GM12892 (cell line): ENCODE results near the gene CEACAM16. TPM values are rescaled to one million over a fixed set of nuclear protein-coding genes. Genes with fewer than 3 reads are reported as not detected.

Experiments used
- DNase-seq: peaks from one replicate; pipeline ENCODE4 v3.0.0; 2011; ENCODE audit not compliant: insufficient read length
- FAIRE-seq: peaks from 2 replicates; lab custom pipeline; 2011; peaks lifted over from hg19 to GRCh38; lab: Jason Lieb, UNC
- POLR2A ChIP-seq: IDR thresholded peaks from 2 replicates; pipeline ENCODE4 v1.6.1; 2011; ENCODE audit warnings: low read depth, low read length, control low read depth
- POLR2AphosphoS5 ChIP-seq: IDR thresholded peaks from 2 replicates; pipeline ENCODE4 v1.6.1; 2011; ENCODE audit warnings: low read depth, low read length, control low read depth
- TAF1 ChIP-seq: IDR thresholded peaks from 2 replicates; pipeline ENCODE4 v1.6.1; 2011; ENCODE audit warnings: low read depth, mild to moderate bottlenecking, control low read depth, low read length, borderline replicate concordance
- polyA plus RNA-seq: library from polyadenylated mRNA; unstranded; fragments of >200 nt; gene quantifications from one replicate; pipeline ENCODE4 v1.2.1, GENCODE V29; 2012; ENCODE audit warnings: missing spikeins, inconsistent platforms; ENCODE audit not compliant: missing spikeins

The CEACAM16 gene
- not detected for polyA plus RNA-seq

DNA sequence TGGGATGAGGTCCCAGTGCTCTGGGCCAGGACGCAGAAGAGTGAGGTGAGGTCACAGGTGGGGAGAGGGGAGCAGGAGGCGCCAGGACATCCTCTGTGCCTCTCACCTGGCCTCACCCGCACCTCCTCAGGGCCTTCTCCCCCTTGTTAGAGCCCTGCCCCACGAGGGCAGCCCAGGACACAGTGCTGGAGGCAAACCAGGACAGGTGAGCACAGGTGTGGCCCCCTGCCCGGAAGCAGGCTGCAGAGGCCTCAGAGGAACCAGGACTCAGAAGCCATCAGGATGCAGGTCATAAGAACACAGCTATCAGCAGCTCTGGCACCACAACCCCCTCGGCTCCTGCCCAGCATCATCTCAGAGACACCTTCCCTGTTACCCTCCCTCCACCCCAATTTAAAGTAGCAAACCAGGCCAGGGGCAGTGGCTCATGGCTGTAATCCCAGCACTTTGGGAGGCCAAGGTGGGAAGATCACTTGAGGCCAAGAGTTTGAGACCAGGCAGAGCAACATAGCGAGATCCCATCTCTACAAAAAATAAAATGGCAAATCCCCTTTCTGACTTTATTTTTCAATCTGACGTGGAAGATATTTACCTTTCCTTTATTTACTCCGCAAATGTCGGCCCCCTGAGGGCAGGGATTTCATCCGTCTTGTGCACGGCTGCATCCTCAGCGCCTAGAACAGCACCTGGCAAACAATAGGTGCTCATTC, at the start of gene CEACAM16:
Gene CEACAM16 (plus strand): TSS at position 660 of the 710 bp plus-strand sequence. CDS start 2,306 bp downstream, outside the sequence.
- TF ChIP-seq TAF1 (no peak), POLR2AphosphoS5 (no peak), POLR2A (no peak)
- no peak for FAIRE-seq
- DNase-seq: no peak

GRCh38 chr19:44649578-44650145, 49.3 kb upstream of the CEACAM16 start:
- no peak for TF ChIP-seq TAF1
- TF ChIP-seq POLR2A: no peak
- no peak for TF ChIP-seq POLR2AphosphoS5
- FAIRE-seq (no peak), DNase-seq (no peak)

GRCh38 chr19:44653343-44653742, 45.6 kb upstream of the CEACAM16 start:
- FAIRE-seq (no peak), DNase-seq (no peak)
- TF ChIP-seq POLR2A: no peak
- no peak for TF ChIP-seq TAF1
- no peak for TF ChIP-seq POLR2AphosphoS5

DNA sequence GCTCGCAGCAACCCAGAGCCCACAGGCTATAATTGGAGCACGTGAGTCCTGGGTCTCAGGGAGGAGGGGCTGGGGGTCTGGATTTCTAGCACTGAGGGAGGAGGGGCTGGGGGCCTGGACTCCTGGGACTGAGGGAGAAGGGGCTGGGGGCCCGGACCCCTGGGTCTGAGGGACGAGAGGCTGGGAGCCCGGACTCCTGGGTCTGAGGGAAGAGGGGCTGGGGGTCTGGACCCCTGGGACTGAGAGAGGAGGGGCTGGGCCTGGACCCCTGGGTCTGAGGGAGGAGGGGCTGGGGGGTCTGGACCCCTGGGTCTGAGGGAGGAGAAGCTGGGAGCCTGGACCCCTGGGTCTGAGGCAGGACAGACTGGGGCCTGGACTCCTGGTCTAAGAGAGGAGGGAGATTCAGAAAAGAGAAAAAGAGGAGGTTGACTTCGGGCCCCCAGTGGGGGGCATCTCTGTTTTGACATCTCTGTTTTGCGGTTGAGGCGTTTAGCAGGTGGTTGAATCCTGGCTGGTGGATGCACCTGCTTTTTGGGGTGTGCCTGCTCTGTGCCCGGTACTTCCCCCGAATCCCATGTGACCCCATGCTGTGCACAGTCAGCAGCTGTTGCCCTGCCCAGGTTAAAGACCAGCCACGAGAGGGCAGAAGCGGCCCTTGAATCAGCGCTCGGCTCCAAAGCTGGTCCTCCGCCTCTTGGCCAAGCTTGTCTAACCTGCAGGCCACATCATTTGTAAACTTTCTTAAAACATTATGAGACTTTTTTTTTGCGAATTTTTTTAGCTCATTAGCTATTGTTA, 44.8 kb upstream of the CEACAM16 start:
- DNase-seq: peak; percentile 78
- TF ChIP-seq POLR2AphosphoS5: no peak
- TF ChIP-seq TAF1: no peak
- TF ChIP-seq POLR2A: no peak

GRCh38 chr19:44657211-44657921, 41.6 kb upstream of the CEACAM16 start:
- DNase-seq (peak; percentile 74), FAIRE-seq (peak; percentile 77)
- TF ChIP-seq POLR2A (no peak), POLR2AphosphoS5 (no peak), TAF1 (no peak)

More for the DNA sequence above, 44.8 kb upstream of the CEACAM16 start:
- FAIRE-seq: peak; percentile 88

GRCh38 chr19:44658069-44658733, 40.8 kb upstream of the CEACAM16 start:
- FAIRE-seq (no peak), DNase-seq (no peak)
- TF ChIP-seq POLR2AphosphoS5 (no peak), POLR2A (no peak), TAF1 (no peak)

DNA sequence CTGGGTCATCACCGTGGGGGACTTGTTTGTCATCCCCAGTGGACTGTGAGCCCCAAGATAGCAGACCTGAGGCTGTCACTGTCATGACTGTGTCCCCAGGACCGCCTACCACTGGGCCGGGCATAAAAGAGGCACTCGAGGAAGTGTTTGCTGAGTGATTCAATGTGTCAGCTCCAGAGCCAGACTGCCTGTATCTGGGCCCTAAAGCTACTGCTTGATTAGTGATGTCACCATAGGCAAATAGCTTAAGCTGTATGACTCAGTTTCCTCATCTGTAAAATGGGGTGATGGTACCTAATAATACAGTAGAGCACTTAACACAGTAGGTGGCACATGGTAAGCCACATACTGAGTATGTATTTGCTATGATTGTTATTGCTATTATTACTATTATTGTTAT, 38.9 kb upstream of the CEACAM16 start:
- DNase-seq (no peak), FAIRE-seq (no peak)
- TF ChIP-seq POLR2AphosphoS5: no peak
- no peak for TF ChIP-seq TAF1
- no peak for TF ChIP-seq POLR2A

GRCh38 chr19:44661205-44661604, 37.7 kb upstream of the CEACAM16 start:
- TF ChIP-seq TAF1 (no peak), POLR2AphosphoS5 (no peak), POLR2A (no peak)
- no peak for FAIRE-seq
- no peak for DNase-seq

DNA sequence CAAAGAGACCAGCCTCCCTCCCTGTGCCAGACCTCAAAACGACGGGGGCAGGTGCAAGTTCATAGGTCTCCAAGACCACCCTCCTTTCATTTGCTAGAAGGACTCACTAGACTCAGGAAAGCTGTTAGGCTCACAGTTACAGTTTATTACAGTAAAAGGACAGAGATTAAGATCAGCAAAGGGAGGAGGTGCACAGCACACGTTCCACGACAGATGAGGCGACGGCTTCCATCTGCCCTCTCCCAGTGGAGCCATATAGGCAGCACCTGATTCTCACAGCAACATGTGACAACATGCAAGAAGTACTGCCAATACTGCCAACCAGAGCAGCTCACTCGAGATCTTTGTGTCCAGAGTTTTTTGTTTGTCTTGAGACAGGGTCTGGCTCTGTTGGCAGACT, 37.0 kb upstream of the CEACAM16 start:
- no peak for FAIRE-seq
- TF ChIP-seq POLR2AphosphoS5 (no peak), TAF1 (no peak), POLR2A (no peak)

DNA sequence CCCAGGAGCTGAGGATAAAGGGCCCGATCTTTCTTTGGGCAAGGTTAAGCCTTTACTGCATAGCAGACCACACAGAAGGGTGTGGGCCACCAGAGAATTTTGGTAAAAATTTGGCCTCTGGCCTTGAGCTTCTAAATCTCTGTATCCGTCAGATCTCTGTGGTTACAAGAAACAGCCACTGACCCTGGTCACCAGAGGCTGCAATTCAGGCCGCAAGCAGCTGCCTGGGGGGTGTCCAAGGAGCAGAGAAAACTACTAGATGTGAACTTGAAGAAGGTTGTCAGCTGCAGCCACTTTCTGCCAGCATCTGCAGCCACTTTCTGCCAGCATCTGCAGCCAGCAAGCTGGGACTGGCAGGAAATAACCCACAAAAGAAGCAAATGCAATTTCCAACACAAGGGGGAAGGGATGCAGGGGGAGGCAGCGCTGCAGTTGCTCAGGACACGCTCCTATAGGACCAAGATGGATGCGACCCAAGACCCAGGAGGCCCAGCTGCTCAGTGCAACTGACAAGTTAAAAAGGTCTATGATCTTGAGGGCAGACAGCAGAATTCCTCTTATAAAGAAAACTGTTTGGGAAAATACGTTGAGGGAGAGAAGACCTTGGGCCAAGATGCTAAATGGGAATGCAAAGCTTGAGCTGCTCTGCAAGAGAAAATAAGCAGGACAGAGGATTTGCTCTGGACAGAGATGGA, 36.1 kb upstream of the CEACAM16 start:
- TF ChIP-seq POLR2A (no peak), TAF1 (no peak), POLR2AphosphoS5 (no peak)
- FAIRE-seq (no peak), DNase-seq (no peak)

More for the DNA sequence above, 37.0 kb upstream of the CEACAM16 start:
- no peak for DNase-seq

- DNase-seq (no peak), FAIRE-seq (no peak)
- TF ChIP-seq POLR2A: no peak
- TF ChIP-seq POLR2AphosphoS5: no peak
- TF ChIP-seq TAF1: no peak
Measured at GRCh38 chr19:44663996-44664395, 35.0 kb upstream of the CEACAM16 start.
